ENCODE data around the gene BCL11A.

DNA sequence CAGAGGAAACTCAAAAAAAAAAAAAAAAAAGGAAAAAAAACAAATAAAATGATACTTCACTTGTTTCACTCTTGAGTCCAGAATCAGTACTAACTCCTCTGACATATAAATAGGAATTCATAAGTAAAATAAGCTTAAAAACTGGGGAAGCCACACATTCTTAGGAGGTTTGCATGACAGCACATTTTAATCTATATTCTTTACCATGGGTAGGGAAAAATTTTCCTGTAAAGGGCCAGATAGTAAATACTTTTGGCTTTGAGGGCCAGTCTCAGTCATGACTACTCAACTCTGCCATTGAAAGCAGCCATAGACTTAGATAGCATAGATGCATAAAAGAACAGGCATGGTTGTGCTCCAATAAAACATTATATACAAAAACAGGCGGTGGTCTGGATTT lies 145.2 kb downstream of the BCL11A start:
- no peak for TF ChIP-seq JUND (IDR thresholded peaks at IDR 0.05)
- TF ChIP-seq, protein P1, sequence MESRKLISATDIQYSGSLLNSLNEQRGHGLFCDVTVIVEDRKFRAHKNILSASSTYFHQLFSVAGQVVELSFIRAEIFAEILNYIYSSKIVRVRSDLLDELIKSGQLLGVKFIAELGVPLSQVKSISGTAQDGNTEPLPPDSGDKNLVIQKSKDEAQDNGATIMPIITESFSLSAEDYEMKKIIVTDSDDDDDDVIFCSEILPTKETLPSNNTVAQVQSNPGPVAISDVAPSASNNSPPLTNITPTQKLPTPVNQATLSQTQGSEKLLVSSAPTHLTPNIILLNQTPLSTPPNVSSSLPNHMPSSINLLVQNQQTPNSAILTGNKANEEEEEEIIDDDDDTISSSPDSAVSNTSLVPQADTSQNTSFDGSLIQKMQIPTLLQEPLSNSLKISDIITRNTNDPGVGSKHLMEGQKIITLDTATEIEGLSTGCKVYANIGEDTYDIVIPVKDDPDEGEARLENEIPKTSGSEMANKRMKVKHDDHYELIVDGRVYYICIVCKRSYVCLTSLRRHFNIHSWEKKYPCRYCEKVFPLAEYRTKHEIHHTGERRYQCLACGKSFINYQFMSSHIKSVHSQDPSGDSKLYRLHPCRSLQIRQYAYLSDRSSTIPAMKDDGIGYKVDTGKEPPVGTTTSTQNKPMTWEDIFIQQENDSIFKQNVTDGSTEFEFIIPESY (IDR thresholded peaks at IDR 0.05): no peak
- TF ChIP-seq, protein P2, sequence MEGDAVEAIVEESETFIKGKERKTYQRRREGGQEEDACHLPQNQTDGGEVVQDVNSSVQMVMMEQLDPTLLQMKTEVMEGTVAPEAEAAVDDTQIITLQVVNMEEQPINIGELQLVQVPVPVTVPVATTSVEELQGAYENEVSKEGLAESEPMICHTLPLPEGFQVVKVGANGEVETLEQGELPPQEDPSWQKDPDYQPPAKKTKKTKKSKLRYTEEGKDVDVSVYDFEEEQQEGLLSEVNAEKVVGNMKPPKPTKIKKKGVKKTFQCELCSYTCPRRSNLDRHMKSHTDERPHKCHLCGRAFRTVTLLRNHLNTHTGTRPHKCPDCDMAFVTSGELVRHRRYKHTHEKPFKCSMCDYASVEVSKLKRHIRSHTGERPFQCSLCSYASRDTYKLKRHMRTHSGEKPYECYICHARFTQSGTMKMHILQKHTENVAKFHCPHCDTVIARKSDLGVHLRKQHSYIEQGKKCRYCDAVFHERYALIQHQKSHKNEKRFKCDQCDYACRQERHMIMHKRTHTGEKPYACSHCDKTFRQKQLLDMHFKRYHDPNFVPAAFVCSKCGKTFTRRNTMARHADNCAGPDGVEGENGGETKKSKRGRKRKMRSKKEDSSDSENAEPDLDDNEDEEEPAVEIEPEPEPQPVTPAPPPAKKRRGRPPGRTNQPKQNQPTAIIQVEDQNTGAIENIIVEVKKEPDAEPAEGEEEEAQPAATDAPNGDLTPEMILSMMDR (IDR thresholded peaks at IDR 0.05; ENCODE audit: low read depth, low read length, missing input control): no peak
- TF ChIP-seq HNF4A (conservative IDR thresholded peaks at IDR 0.05): no peak
- no peak for TF ChIP-seq ATF3 (IDR thresholded peaks at IDR 0.05)
- TF ChIP-seq SP1 (IDR thresholded peaks at IDR 0.05): no peak
- TF ChIP-seq RXRA (IDR thresholded peaks at IDR 0.05): no peak
- TF ChIP-seq FOXA1 (IDR thresholded peaks at IDR 0.05): no peak
- TF ChIP-seq REST (IDR thresholded peaks at IDR 0.05): no peak
- TF ChIP-seq YY1 (IDR thresholded peaks at IDR 0.05): no peak
- TF ChIP-seq, protein P3, sequence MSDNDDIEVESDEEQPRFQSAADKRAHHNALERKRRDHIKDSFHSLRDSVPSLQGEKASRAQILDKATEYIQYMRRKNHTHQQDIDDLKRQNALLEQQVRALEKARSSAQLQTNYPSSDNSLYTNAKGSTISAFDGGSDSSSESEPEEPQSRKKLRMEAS (IDR thresholded peaks at IDR 0.05): no peak
- TF ChIP-seq RAD21 (IDR thresholded peaks at IDR 0.05): no peak

Measured in liver (tissue), 3 donors.